Hepatocyte (in vitro differentiated cells): ENCODE data around the gene DLG2. TPM values are rescaled to one million over a fixed set of nuclear protein-coding genes. Genes with fewer than 3 reads are reported as not detected.

Experiments
- DNase-seq: peaks from one replicate; pipeline ENCODE4 v3.0.0-alpha.2; 2016; ENCODE audit warnings: low spot score
- H2AFZ ChIP-seq: fragments of 200-600 bp; sonication (generic); 2 replicates; pipeline ENCODE4 v1.6.0; 2016; ENCODE audit warnings: antibody characterized with exemption, mild to moderate bottlenecking
- H3K27ac ChIP-seq: fragments of 200-600 bp; sonication (generic); 2 replicates; pipeline ENCODE4 v1.5.1; 2016; ENCODE audit warnings: mild to moderate bottlenecking
- H3K27me3 ChIP-seq: fragments of 200-600 bp; sonication (generic); 2 replicates; pipeline ENCODE4 v1.6.1; 2016
- H3K36me3 ChIP-seq: fragments of 200-600 bp; sonication (generic); replicated peaks from 2 replicates; pipeline ENCODE4 v1.5.1; 2016; ENCODE audit warnings: low read depth; ENCODE audit not compliant: insufficient read depth
- H3K4me1 ChIP-seq: fragments of 200-600 bp; sonication (generic); 2 replicates; pipeline ENCODE4 v1.5.1; 2016; ENCODE audit warnings: mild to moderate bottlenecking, moderate library complexity; ENCODE audit not compliant: insufficient read depth
- H3K4me2 ChIP-seq: fragments of 200-600 bp; sonication (generic); 2 replicates; pipeline ENCODE4 v1.6.0; 2016
- H3K4me3 ChIP-seq: fragments of 200-600 bp; sonication (generic); 2 replicates; pipeline ENCODE4 v1.5.1; 2016; ENCODE audit warnings: mild to moderate bottlenecking
- H3K79me2 ChIP-seq: fragments of 200-600 bp; sonication (generic); 2 replicates; pipeline ENCODE4 v1.6.0; 2017; ENCODE audit warnings: mild to moderate bottlenecking
- H3K9me2 ChIP-seq: fragments of 200-600 bp; sonication (generic); replicated peaks from 2 replicates; pipeline ENCODE4 v1.6.0; 2017; ENCODE audit warnings: mild to moderate bottlenecking; ENCODE audit not compliant: insufficient read depth
- H3K9me3 ChIP-seq: fragments of 200-600 bp; sonication (generic); 2 replicates; pipeline ENCODE4 v1.5.1; 2016; ENCODE audit warnings: low read depth, mild to moderate bottlenecking
- H4K20me1 ChIP-seq: fragments of 200-600 bp; sonication (generic); 2 replicates; pipeline ENCODE4 v1.6.0; 2016; ENCODE audit warnings: mild to moderate bottlenecking; ENCODE audit not compliant: insufficient read depth, poor library complexity, severe bottlenecking
- CTCF ChIP-seq: fragments of 200-600 bp; sonication (generic); IDR thresholded peaks from 2 replicates; pipeline ENCODE4 v1.5.1; 2016; ENCODE audit warnings: antibody characterized with exemption, mild to moderate bottlenecking; ENCODE audit not compliant: poor library complexity
- EZH2 ChIP-seq: fragments of 200-600 bp; sonication (generic); IDR thresholded peaks from 2 replicates; pipeline ENCODE4 v1.6.1; 2016; ENCODE audit warnings: antibody characterized with exemption, mild to moderate bottlenecking, borderline replicate concordance
- EZH2phosphoT487 ChIP-seq: fragments of 200-600 bp; sonication (generic); IDR thresholded peaks from one replicate; pipeline ENCODE4 v1.6.1; 2018; ENCODE audit warnings: antibody characterized with exemption, mild to moderate bottlenecking, low read depth, moderate library complexity; ENCODE audit not compliant: unreplicated experiment, severe bottlenecking
- WGBS: methylation state at CpG from one replicate; pipeline ENCODE4 v1.1.6; 2016; ENCODE audit warnings: low lambda C conversion rate; ENCODE audit errors: missing lambda C conversion rate; 5-methylcytosine and 5-hydroxymethylcytosine counted together
- polyA plus RNA-seq: library from polyadenylated mRNA; unstranded; fragments of >200 nt; fragmentation: Nextera tagmentation; extraction: Ambion mirVana; gene quantifications from 2 replicates; pipeline ENCODE4 v1.2.1, GENCODE V29; 2016
- total RNA-seq: library from RNA; depleted of rRNA; stranded (reverse); fragments of >200 nt; gene quantifications from 2 replicates; pipeline ENCODE4 v1.2.3, GENCODE V29; 2014

DLG2 gene
- total and polyA plus RNA-seq, 2 experiments from 2014 or later, result 2.6 to 6.8 TPM

GRCh38 chr11:83611031-83611430, 2016.1 kb downstream of the DLG2 start:
- H4K20me1 ChIP-seq, result no peaks in the 10 kb centered on the region
- no peak overlapping the region for H2AFZ ChIP-seq
- TF ChIP-seq EZH2phosphoT487, result no peak
- TF ChIP-seq CTCF, result no peak
- TF ChIP-seq EZH2, result no peak
- no peaks in the 10 kb centered on the region for H3K9me2 ChIP-seq
- no peaks in the 10 kb centered on the region for H3K79me2 ChIP-seq
- H3K27ac ChIP-seq, result no peak overlapping the region
- no peak overlapping the region for H3K4me2 ChIP-seq
- H3K4me3 ChIP-seq, result no peak overlapping the region
- H3K27me3 ChIP-seq, result no peaks in the 10 kb centered on the region
- no peaks in the 10 kb centered on the region for H3K4me1 ChIP-seq
- WGBS, result 84% methylated on average over 2 of the region's 2 CpGs
- no peak for DNase-seq
- H3K36me3 ChIP-seq, result no peaks in the 10 kb centered on the region
- H3K9me3 ChIP-seq, result no peaks in the 10 kb centered on the region

- no peaks in the 10 kb centered on the region for H3K79me2 ChIP-seq
- H3K4me3 ChIP-seq, result no peak overlapping the region
- H3K27me3 ChIP-seq, result no peaks in the 10 kb centered on the region
- no peaks in the 10 kb centered on the region for H4K20me1 ChIP-seq
- no peak for DNase-seq
- H3K27ac ChIP-seq, result no peak overlapping the region
- H3K9me3 ChIP-seq, result no peaks in the 10 kb centered on the region
- H3K4me1 ChIP-seq, result no peaks in the 10 kb centered on the region
- H3K4me2 ChIP-seq, result no peak overlapping the region
- H2AFZ ChIP-seq, result no peak overlapping the region
- no peaks in the 10 kb centered on the region for H3K9me2 ChIP-seq
- no peaks in the 10 kb centered on the region for H3K36me3 ChIP-seq
- 75% methylated on average over 2 of the region's 2 CpGs for WGBS
- no peak for TF ChIP-seq EZH2
- no peak for TF ChIP-seq CTCF
- no peak for TF ChIP-seq EZH2phosphoT487
Measured at GRCh38 chr11:83609191-83609590, 2018.0 kb downstream of the DLG2 start.

- Histone ChIP-seq H3K4me3 (no peak overlapping the region), H3K9me2 (no peaks in the 10 kb centered on the region), H4K20me1 (no peaks in the 10 kb centered on the region), H3K36me3 (no peaks in the 10 kb centered on the region), H3K27ac (no peak overlapping the region), H3K27me3 (no peaks in the 10 kb centered on the region), H3K9me3 (no peaks in the 10 kb centered on the region), H3K4me1 (no peaks in the 10 kb centered on the region), H3K4me2 (no peak overlapping the region), H3K79me2 (no peaks in the 10 kb centered on the region), H2AFZ (no peak overlapping the region)
- TF ChIP-seq EZH2phosphoT487 (no peak), EZH2 (no peak), CTCF (no peak)
- 76% methylated on average over 1 of the region's 1 CpG for WGBS
- no peak for DNase-seq
Measured at GRCh38 chr11:83608571-83608970, 2018.6 kb downstream of the DLG2 start.

GRCh38 chr11:83601914-83602527, 2025.1 kb downstream of the DLG2 start:
- Histone ChIP-seq H3K79me2 (no peaks in the 10 kb centered on the region), H3K27me3 (no peaks in the 10 kb centered on the region), H3K36me3 (no peaks in the 10 kb centered on the region), H3K9me2 (no peaks in the 10 kb centered on the region), H3K4me2 (no peak overlapping the region), H3K27ac (no peak overlapping the region), H3K4me1 (no peaks in the 10 kb centered on the region), H3K4me3 (no peak overlapping the region), H4K20me1 (no peaks in the 10 kb centered on the region), H3K9me3 (no peaks in the 10 kb centered on the region), H2AFZ (no peak overlapping the region)
- TF ChIP-seq EZH2phosphoT487 (no peak), CTCF (no peak), EZH2 (no peak)
- DNase-seq, result no peak
- WGBS, result 87% methylated on average over 5 of the region's 5 CpGs
